Glutamatergic neuron (in vitro differentiated cells): ENCODE data around the gene AKIRIN2. TPM values are rescaled to one million over a fixed set of nuclear protein-coding genes. Genes with fewer than 3 reads are reported as not detected.

Experiments used
- DNase-seq: peaks from one replicate; pipeline ENCODE4 v3.0.0; 2022
- H3K27ac Mint-ChIP-seq: one replicate; pipeline ENCODE4 v1.8.0; 2020; ENCODE audit warnings: mild to moderate bottlenecking, mixed read lengths, inconsistent platforms; ENCODE audit not compliant: unreplicated experiment
- H3K27me3 Mint-ChIP-seq: one replicate; pipeline ENCODE4 v1.8.0; 2020; ENCODE audit warnings: mild to moderate bottlenecking, moderate library complexity, mixed read lengths, inconsistent platforms; ENCODE audit not compliant: unreplicated experiment
- H3K36me3 Mint-ChIP-seq: one replicate; pipeline ENCODE4 v1.8.0; 2020; ENCODE audit warnings: mild to moderate bottlenecking, mixed read lengths, inconsistent platforms; ENCODE audit not compliant: unreplicated experiment
- H3K4me1 Mint-ChIP-seq: one replicate; pipeline ENCODE4 v1.8.0; 2020; ENCODE audit warnings: mild to moderate bottlenecking, low read depth, mixed read lengths, inconsistent platforms; ENCODE audit not compliant: unreplicated experiment
- H3K4me3 Mint-ChIP-seq: one replicate; pipeline ENCODE4 v1.8.0; 2020; ENCODE audit warnings: mild to moderate bottlenecking, mixed read lengths, inconsistent platforms; ENCODE audit not compliant: unreplicated experiment
- H3K9me3 Mint-ChIP-seq: one replicate; pipeline ENCODE4 v1.8.0; 2020; ENCODE audit warnings: mild to moderate bottlenecking, moderate library complexity, mixed read lengths, inconsistent platforms; ENCODE audit not compliant: unreplicated experiment
- total RNA-seq: library from RNA; stranded (reverse); fragmentation: NEBNext Ultra II Directional; extraction: Animal tissue kit (Norgen Biotek cat#: 25700); gene quantifications from one replicate; pipeline ENCODE4 v1.2.1, GENCODE V29; 2021; ENCODE audit not compliant: unreplicated experiment
- TF ChIP-seq, protein P1 (sequence below): fragments of 200-600 bp; sonication (generic); IDR thresholded peaks from one replicate; pipeline ENCODE4 v1.5.0; 2021; ENCODE audit not compliant: partially characterized antibody, unreplicated experiment

The AKIRIN2 gene
- total RNA-seq, 1 donor from 2014 or later, result 167 TPM

- TF ChIP-seq, protein P1, sequence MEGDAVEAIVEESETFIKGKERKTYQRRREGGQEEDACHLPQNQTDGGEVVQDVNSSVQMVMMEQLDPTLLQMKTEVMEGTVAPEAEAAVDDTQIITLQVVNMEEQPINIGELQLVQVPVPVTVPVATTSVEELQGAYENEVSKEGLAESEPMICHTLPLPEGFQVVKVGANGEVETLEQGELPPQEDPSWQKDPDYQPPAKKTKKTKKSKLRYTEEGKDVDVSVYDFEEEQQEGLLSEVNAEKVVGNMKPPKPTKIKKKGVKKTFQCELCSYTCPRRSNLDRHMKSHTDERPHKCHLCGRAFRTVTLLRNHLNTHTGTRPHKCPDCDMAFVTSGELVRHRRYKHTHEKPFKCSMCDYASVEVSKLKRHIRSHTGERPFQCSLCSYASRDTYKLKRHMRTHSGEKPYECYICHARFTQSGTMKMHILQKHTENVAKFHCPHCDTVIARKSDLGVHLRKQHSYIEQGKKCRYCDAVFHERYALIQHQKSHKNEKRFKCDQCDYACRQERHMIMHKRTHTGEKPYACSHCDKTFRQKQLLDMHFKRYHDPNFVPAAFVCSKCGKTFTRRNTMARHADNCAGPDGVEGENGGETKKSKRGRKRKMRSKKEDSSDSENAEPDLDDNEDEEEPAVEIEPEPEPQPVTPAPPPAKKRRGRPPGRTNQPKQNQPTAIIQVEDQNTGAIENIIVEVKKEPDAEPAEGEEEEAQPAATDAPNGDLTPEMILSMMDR, result no peak
- no peak overlapping the region for H3K27ac Mint-ChIP-seq
- H3K4me3 Mint-ChIP-seq, result no peak overlapping the region
- H3K9me3 Mint-ChIP-seq, result no peaks in the 10 kb centered on the region
- H3K27me3 Mint-ChIP-seq, result no peaks in the 10 kb centered on the region
- H3K36me3 Mint-ChIP-seq, result no peaks in the 10 kb centered on the region
- no peak for DNase-seq
- peaks cover 5% of the 10 kb centered on the region for H3K4me1 Mint-ChIP-seq
Observed at GRCh38 chr6:87724983-87725811, 23.2 kb upstream of the AKIRIN2 start.

DNA sequence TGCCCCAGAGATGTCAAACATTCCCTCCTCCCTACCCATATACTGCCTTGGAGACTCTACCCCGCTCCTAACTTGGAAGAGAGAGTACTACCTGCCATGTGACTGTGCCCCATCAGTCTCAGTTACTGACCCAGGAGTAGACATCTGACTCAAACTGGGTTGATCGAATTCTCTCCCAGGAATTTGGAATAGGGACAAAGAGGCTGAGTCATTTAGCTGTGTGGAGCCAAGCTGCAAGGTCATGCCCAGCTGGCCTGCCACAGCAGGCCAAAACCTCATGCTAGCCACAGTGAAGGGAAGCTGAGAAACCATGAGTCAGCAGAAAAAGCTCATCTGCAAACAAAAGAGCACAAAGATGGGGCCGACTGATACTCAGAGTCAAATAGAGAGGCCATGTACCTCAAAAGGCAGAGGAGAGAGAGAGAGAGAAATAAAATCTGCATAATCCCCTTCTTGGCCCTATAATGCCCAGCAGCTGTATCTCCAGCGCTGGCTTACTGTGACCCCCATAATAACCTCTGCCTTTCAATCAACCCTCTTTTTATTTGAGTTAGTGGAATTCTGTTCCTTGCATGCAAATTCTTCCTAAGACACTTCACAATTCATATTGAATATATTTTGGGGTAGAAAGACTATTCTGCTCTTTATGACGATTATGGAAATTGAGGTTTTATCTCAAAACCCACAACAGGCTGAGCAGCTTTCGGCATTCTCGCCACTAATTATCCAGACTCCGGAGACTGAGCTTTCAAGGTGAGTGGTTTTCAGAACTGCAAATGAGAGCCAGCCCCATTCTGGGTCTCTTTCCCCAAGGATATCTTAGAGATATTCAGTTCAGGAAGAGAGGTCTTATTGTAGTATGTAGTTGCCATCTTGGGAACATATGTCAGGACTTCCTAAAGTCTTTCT, 21.4 kb upstream of the AKIRIN2 start:
- Mint-ChIP-seq H3K4me3 (no peak overlapping the region), H3K36me3 (no peaks in the 10 kb centered on the region), H3K4me1 (peaks cover 5% of the 10 kb centered on the region), H3K27ac (peak overlapping the region; percentile 76), H3K9me3 (no peaks in the 10 kb centered on the region), H3K27me3 (peaks cover 1% of the 10 kb centered on the region)
- no peak for DNase-seq
- TF ChIP-seq, protein P1, result no peak

DNA sequence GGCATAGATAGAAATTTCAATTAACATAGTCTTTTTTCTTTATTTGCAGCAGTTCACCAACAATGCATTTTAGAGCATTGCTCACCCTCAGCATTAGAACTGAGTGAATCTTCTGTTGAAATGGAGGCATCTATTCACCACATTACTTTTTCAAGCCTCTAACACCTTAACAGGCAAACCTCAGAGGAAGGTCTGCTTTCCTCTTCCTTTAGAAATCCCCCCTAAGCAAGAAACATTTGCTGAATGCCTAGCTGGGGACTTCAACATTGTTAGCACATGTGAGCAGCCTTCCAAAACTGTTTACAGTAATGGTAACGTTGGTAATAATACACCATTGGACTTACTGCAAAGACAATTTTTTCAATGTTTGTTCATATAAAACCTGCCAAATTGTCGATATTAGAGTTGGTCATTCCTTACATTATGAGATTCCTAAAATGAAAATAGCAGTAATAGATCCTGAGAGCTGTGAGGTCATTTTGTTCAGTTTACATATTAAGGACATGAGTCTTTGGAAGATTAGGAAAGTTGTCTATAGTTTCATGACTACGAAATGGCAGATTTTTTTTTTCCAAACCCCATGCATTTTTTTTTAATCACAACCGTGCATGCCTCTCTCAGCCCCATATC, 20.6 kb upstream of the AKIRIN2 start:
- Mint-ChIP-seq H3K9me3 (no peaks in the 10 kb centered on the region), H3K27me3 (peaks cover 1% of the 10 kb centered on the region), H3K27ac (peak overlapping the region; percentile 67), H3K4me1 (peaks cover 5% of the 10 kb centered on the region), H3K4me3 (no peak overlapping the region), H3K36me3 (no peaks in the 10 kb centered on the region)
- no peak for DNase-seq
- TF ChIP-seq, protein P1, result no peak

DNA sequence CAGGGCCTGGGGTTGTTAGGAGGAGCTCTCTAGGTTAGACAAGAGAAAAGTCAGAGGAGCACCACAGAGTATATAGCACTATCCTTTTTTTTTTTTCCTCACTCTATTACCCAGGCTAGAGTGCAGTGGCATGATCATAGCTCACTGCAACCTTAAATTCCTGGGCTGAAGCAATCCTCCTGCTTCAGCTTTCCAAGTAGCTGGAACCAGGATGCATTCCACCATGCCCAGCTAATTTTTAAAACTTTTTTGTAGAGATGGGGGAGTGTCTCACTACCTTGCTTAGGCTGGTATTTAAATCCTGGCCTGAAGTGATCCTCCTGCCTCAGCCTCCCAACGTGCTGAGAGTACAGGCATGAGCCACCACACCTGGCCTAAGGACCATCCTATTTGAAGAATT, 19.3 kb upstream of the AKIRIN2 start:
- no peaks in the 10 kb centered on the region for H3K9me3 Mint-ChIP-seq
- peaks cover 5% of the 10 kb centered on the region for H3K4me1 Mint-ChIP-seq
- no peaks in the 10 kb centered on the region for H3K36me3 Mint-ChIP-seq
- TF ChIP-seq, protein P1, result no peak
- H3K4me3 Mint-ChIP-seq, result no peak overlapping the region
- no peak overlapping the region for H3K27ac Mint-ChIP-seq
- no peak for DNase-seq
- peaks cover 1% of the 10 kb centered on the region for H3K27me3 Mint-ChIP-seq
